MM.1S (cell line): ENCODE results near the gene ST7.

Source experiments
- DNase-seq: peaks from one replicate; pipeline ENCODE4 v3.0.0-alpha.2; 2015
- H2AFZ ChIP-seq: fragments of 300-600 bp; sonication (generic); 2 replicates; pipeline ENCODE4 v1.6.0; 2016; ENCODE audit warnings: antibody characterized with exemption, low read length
- H3F3A ChIP-seq: fragments of 300-600 bp; sonication (generic); 2 replicates; pipeline ENCODE4 v1.6.1; 2016; ENCODE audit warnings: mild to moderate bottlenecking, antibody characterized with exemption, low read length, moderate library complexity, mixed read lengths; ENCODE audit not compliant: insufficient read depth
- H3K27ac ChIP-seq: fragments of 300-600 bp; sonication (generic); 2 replicates; pipeline ENCODE4 v1.5.1; 2016; ENCODE audit warnings: mild to moderate bottlenecking, low read length
- H3K27me3 ChIP-seq: fragments of 300-600 bp; sonication (generic); replicated peaks from 2 replicates; pipeline ENCODE4 v1.6.0; 2016; ENCODE audit warnings: low read length; ENCODE audit not compliant: insufficient read depth
- H3K36me3 ChIP-seq: fragments of 300-600 bp; sonication (generic); replicated peaks from 2 replicates; pipeline ENCODE4 v1.6.1; 2016; ENCODE audit warnings: mild to moderate bottlenecking, low read length, mixed read lengths; ENCODE audit not compliant: insufficient read depth
- H3K4me1 ChIP-seq: fragments of 300-600 bp; sonication (generic); 2 replicates; pipeline ENCODE4 v1.6.1; 2016; ENCODE audit warnings: low read length, mixed read lengths
- H3K4me2 ChIP-seq: fragments of 300-600 bp; sonication (generic); 2 replicates; pipeline ENCODE4 v1.6.0; 2016; ENCODE audit warnings: low read depth, low read length
- H3K4me3 ChIP-seq: fragments of 300-600 bp; sonication (generic); 2 replicates; pipeline ENCODE4 v1.5.1; 2016; ENCODE audit warnings: low read length, mixed read lengths
- H3K79me2 ChIP-seq: fragments of 300-600 bp; sonication (generic); 2 replicates; pipeline ENCODE4 v1.6.1; 2016; ENCODE audit warnings: mixed run types, low read length, mixed read lengths
- H3K9ac ChIP-seq: fragments of 300-600 bp; sonication (generic); 2 replicates; pipeline ENCODE4 v1.6.1; 2016; ENCODE audit warnings: low read length, mixed read lengths
- H3K9me2 ChIP-seq: fragments of 300-600 bp; sonication (generic); replicated peaks from 2 replicates; pipeline ENCODE4 v1.6.1; 2016; ENCODE audit warnings: mild to moderate bottlenecking, low read length, mixed read lengths; ENCODE audit not compliant: insufficient read depth
- H3K9me3 ChIP-seq: fragments of 300-600 bp; sonication (generic); replicated peaks from 2 replicates; pipeline ENCODE4 v1.6.1; 2016; ENCODE audit warnings: mild to moderate bottlenecking, low read length, mixed read lengths; ENCODE audit not compliant: insufficient read depth
- H4K20me1 ChIP-seq: fragments of 300-600 bp; sonication (generic); 2 replicates; pipeline ENCODE4 v1.6.1; 2016; ENCODE audit warnings: mild to moderate bottlenecking, low read length, moderate library complexity, mixed read lengths; ENCODE audit not compliant: insufficient read depth
- EZH2 ChIP-seq: fragments of 300-600 bp; sonication (generic); optimal IDR thresholded peaks from 2 replicates; pipeline ENCODE3; 2017; ENCODE audit warnings: low read depth, mild to moderate bottlenecking, antibody characterized with exemption, low read length, mixed read lengths
- EZH2phosphoT487 ChIP-seq: fragments of 300-600 bp; sonication (generic); IDR thresholded peaks from 2 replicates; pipeline ENCODE4 v1.6.1; 2018; ENCODE audit warnings: antibody characterized with exemption, low read length
- TF ChIP-seq, protein P1 (sequence below): fragments of 300-600 bp; sonication (generic); IDR thresholded peaks from 2 replicates; pipeline ENCODE4 v1.5.1; 2016; ENCODE audit warnings: antibody characterized with exemption, low read length, mixed read lengths

Gene ST7

DNA sequence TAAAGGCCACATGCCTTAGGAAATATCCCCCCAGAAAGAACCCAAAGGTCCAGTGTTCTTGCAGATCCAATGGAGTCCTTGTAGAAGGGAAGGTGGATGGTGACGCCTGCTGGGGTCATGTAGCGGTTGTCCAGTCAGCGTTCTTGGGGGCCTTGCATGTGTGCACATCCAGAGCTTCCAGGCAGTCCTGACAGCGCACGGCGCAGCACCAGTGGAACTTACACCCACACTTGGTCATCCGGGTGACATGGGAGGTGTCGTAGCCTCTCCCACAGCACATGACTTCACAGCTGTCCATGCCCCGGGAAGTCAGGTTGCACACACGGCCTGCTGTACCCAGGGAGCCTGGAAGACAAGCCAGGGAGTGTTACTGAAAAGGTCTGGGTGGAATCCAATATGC lies 324.7 kb downstream of the ST7 start:
- Histone ChIP-seq H3K9me3 (no peaks in the 10 kb centered on the region), H4K20me1 (no peaks in the 10 kb centered on the region), H3K36me3 (no peaks in the 10 kb centered on the region), H3F3A (no peaks in the 10 kb centered on the region), H3K4me2 (no peak overlapping the region), H3K4me3 (no peak overlapping the region), H2AFZ (no peak overlapping the region), H3K27ac (no peak overlapping the region), H3K27me3 (no peaks in the 10 kb centered on the region), H3K4me1 (no peaks in the 10 kb centered on the region), H3K9me2 (no peaks in the 10 kb centered on the region), H3K79me2 (no peaks in the 10 kb centered on the region), H3K9ac (no peak overlapping the region)
- TF ChIP-seq EZH2 (no peak), EZH2phosphoT487 (no peak)
- TF ChIP-seq, protein P1, sequence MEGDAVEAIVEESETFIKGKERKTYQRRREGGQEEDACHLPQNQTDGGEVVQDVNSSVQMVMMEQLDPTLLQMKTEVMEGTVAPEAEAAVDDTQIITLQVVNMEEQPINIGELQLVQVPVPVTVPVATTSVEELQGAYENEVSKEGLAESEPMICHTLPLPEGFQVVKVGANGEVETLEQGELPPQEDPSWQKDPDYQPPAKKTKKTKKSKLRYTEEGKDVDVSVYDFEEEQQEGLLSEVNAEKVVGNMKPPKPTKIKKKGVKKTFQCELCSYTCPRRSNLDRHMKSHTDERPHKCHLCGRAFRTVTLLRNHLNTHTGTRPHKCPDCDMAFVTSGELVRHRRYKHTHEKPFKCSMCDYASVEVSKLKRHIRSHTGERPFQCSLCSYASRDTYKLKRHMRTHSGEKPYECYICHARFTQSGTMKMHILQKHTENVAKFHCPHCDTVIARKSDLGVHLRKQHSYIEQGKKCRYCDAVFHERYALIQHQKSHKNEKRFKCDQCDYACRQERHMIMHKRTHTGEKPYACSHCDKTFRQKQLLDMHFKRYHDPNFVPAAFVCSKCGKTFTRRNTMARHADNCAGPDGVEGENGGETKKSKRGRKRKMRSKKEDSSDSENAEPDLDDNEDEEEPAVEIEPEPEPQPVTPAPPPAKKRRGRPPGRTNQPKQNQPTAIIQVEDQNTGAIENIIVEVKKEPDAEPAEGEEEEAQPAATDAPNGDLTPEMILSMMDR: no peak
- DNase-seq: no peak

DNA sequence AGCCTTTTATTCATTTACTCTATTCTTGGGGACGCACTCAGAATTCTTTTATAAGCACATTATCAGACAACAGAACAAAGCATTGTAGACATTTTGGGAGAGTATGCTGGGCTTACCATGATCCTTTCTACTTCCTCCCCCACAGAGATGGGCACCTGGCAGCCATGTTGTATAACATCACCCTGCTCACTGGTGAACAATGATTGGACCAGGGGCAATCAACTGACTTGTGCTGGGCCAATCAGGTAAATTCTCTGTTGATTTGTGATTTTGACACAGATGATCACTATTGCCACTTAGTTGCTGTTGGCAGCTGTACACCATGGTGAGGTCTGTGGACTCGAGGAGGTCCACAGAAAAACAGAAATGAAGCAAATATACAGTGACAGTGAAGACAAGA lies 325.9 kb downstream of the ST7 start:
- Histone ChIP-seq H3F3A (no peaks in the 10 kb centered on the region), H2AFZ (no peak overlapping the region), H3K27ac (no peak overlapping the region), H3K79me2 (no peaks in the 10 kb centered on the region), H3K9me2 (no peaks in the 10 kb centered on the region), H3K36me3 (no peaks in the 10 kb centered on the region), H3K9ac (no peak overlapping the region), H4K20me1 (no peaks in the 10 kb centered on the region), H3K4me2 (no peak overlapping the region), H3K27me3 (no peaks in the 10 kb centered on the region), H3K9me3 (no peaks in the 10 kb centered on the region), H3K4me3 (no peak overlapping the region), H3K4me1 (no peaks in the 10 kb centered on the region)
- DNase-seq: no peak
- TF ChIP-seq EZH2: no peak
- TF ChIP-seq, protein P1: no peak
- TF ChIP-seq EZH2phosphoT487: no peak
